GM12865 (cell line): Measurements from ENCODE around the gene RIBC1.

ENCODE experiments used
- DNase-seq: peaks from one replicate; pipeline ENCODE4 v3.0.0; 2010; ENCODE audit warnings: low read depth
- H3K4me3 ChIP-seq: 2 replicates; pipeline ENCODE4 v1.5.1; 2011; ENCODE audit warnings: mild to moderate bottlenecking, low read depth, low read length, control low read depth
- TF ChIP-seq, protein P1 (sequence below): IDR thresholded peaks from 2 replicates; pipeline ENCODE4 v1.5.1; 2011; ENCODE audit warnings: low read length, control low read depth, low read depth, inconsistent platforms; ENCODE audit not compliant: insufficient read depth; ENCODE audit errors: missing control alignments

RIBC1 gene

DNA sequence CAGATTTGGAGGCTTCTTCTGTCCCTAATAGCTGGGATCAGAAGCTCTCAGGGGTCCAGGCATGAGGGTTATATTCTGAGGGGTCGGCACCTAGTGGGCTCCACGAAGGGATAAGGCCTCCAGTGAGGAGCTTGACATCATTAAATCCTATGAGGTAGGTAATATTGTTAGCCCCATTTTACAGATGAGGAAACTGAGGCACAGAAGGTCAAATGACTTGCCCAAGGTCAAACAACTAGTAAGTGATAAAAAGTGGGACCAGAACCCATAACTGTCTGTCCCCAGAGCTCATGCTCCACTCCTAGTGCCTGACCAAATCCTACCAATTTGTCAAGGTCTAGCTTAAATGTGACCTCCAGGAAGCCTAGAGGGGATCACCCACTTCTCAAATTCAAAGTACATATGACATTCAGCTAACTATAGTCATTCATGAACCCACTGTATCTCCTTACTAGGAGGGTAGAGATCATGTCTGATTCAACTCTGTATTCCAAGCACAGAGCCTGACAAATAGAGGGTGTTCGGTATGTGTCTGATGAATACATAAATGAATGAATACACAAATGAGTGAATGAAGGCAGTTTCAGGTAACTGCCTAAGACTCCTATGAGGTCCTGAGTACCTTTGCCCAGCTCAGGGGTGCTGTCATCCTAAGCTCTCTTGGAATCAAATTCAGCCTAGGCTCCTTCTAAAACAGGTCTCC lies 43.5 kb upstream of the RIBC1 start:
- no peak overlapping the region for H3K4me3 ChIP-seq
- no peak for DNase-seq
- TF ChIP-seq, protein P1, sequence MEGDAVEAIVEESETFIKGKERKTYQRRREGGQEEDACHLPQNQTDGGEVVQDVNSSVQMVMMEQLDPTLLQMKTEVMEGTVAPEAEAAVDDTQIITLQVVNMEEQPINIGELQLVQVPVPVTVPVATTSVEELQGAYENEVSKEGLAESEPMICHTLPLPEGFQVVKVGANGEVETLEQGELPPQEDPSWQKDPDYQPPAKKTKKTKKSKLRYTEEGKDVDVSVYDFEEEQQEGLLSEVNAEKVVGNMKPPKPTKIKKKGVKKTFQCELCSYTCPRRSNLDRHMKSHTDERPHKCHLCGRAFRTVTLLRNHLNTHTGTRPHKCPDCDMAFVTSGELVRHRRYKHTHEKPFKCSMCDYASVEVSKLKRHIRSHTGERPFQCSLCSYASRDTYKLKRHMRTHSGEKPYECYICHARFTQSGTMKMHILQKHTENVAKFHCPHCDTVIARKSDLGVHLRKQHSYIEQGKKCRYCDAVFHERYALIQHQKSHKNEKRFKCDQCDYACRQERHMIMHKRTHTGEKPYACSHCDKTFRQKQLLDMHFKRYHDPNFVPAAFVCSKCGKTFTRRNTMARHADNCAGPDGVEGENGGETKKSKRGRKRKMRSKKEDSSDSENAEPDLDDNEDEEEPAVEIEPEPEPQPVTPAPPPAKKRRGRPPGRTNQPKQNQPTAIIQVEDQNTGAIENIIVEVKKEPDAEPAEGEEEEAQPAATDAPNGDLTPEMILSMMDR, result no peak

DNA sequence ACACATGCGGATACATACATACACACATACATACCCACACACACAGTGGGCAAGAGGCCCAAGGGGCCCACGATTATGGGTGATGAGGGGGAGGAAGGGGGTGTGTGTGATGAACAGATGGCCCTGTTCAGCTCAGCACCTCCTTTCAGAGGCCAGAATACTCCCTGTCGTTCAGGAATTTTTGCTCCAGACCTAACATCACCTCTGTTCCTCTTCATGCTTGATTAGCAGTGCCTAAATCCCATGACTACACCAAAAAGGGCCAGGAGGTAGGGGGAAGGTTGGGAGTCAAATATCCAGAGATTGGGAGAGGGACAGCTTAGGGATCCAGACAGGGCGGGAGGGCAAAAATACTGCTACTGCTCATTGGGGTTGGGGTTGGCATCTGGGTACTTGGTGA lies 42.9 kb upstream of the RIBC1 start:
- no peak overlapping the region for H3K4me3 ChIP-seq
- TF ChIP-seq, protein P1, result no peak
- DNase-seq, result no peak

- TF ChIP-seq, protein P1, result no peak
- DNase-seq, result no peak
- H3K4me3 ChIP-seq, result no peak overlapping the region
Observed at GRCh38 chrX:53383376-53384076, 39.1 kb upstream of the RIBC1 start.

DNA sequence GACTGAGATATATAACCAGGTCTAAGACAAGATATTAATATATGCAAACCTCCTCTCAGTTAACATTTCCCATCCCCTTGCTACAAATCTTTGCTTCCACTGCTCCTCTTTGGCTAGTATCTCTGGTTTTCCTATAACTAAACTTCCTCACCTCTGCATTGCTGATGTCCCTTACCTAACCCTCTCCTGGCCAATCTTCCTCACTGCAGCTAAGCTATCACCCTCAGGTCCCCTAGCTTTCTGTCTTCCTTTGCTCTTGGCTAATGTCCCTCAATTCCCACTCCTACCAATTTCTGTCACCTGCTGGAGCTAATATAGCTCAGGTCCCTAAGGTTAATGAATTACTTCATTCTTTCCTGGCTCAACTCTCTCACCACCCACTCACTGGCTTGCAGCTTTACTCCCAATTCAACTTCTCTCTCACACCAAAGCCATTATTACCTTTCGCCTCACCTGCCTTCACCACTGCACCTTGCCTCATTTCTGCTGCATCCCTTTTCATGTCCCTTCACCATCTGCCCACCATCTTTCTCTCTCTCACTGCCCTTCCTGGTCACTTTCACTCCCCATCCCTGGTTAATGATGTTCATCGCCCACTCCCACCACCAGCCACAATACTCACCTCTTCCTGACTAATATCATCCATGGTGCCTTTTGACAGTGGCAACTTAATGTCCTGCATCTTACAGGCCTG lies 26.9 kb upstream of the RIBC1 start:
- no peak overlapping the region for H3K4me3 ChIP-seq
- no peak for DNase-seq
- TF ChIP-seq, protein P1, result no peak

DNA sequence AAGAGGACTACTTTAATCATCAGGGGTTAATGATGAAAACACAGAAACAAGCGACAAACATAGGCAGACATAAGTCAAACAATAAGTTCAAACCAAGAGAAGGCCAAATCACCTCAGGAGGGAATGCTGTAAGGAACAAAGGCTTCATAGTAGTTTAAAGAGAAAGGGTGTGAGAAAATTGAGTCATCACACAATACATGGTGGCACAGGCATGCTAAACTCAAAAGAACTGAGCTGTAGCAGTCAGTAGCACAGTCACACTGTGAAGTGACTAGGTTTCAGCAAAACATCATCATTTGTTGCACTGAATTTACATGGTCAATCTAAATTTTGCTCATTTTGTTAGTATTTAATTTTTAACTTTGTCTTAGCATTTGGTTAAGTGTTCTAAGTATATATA lies 24.5 kb upstream of the RIBC1 start:
- TF ChIP-seq, protein P1, result no peak
- no peak for DNase-seq
- no peak overlapping the region for H3K4me3 ChIP-seq

GRCh38 chrX:53403535-53403934 lies 19.1 kb upstream of the RIBC1 start:
- DNase-seq, result no peak
- TF ChIP-seq, protein P1, result no peak

More at GRCh38 chrX:53403535-53403934, 19.1 kb upstream of the RIBC1 start:
- no peak overlapping the region for H3K4me3 ChIP-seq
